Measurements from ENCODE around the gene ARL14.

- TF ChIP-seq, protein P1, sequence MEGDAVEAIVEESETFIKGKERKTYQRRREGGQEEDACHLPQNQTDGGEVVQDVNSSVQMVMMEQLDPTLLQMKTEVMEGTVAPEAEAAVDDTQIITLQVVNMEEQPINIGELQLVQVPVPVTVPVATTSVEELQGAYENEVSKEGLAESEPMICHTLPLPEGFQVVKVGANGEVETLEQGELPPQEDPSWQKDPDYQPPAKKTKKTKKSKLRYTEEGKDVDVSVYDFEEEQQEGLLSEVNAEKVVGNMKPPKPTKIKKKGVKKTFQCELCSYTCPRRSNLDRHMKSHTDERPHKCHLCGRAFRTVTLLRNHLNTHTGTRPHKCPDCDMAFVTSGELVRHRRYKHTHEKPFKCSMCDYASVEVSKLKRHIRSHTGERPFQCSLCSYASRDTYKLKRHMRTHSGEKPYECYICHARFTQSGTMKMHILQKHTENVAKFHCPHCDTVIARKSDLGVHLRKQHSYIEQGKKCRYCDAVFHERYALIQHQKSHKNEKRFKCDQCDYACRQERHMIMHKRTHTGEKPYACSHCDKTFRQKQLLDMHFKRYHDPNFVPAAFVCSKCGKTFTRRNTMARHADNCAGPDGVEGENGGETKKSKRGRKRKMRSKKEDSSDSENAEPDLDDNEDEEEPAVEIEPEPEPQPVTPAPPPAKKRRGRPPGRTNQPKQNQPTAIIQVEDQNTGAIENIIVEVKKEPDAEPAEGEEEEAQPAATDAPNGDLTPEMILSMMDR (IDR thresholded peaks at IDR 0.05; ENCODE audit: borderline replicate concordance, extremely low read depth, low read length, poor library complexity, severe bottlenecking): no peak
- no peak for TF ChIP-seq EZH2 (IDR thresholded peaks at IDR 0.05; ENCODE audit: borderline replicate concordance, low read depth, low read length, severe bottlenecking)
These were observed 47.5 kb upstream of the ARL14 start for GRCh38 chr3:160629491-160629890.
